Glutamatergic neuron (in vitro differentiated cells): ENCODE results near the gene CDK8. TPM values are rescaled to one million over a fixed set of nuclear protein-coding genes. Genes with fewer than 3 reads are reported as not detected.

Source experiments
- DNase-seq: peaks from one replicate; pipeline ENCODE4 v3.0.0; 2022
- H3K27ac Mint-ChIP-seq: one replicate; pipeline ENCODE4 v1.8.0; 2020; ENCODE audit warnings: mild to moderate bottlenecking, mixed read lengths, inconsistent platforms; ENCODE audit not compliant: unreplicated experiment
- H3K27me3 Mint-ChIP-seq: one replicate; pipeline ENCODE4 v1.8.0; 2020; ENCODE audit warnings: mild to moderate bottlenecking, moderate library complexity, mixed read lengths, inconsistent platforms; ENCODE audit not compliant: unreplicated experiment
- H3K36me3 Mint-ChIP-seq: one replicate; pipeline ENCODE4 v1.8.0; 2020; ENCODE audit warnings: mild to moderate bottlenecking, mixed read lengths, inconsistent platforms; ENCODE audit not compliant: unreplicated experiment
- H3K4me1 Mint-ChIP-seq: one replicate; pipeline ENCODE4 v1.8.0; 2020; ENCODE audit warnings: mild to moderate bottlenecking, low read depth, mixed read lengths, inconsistent platforms; ENCODE audit not compliant: unreplicated experiment
- H3K4me3 Mint-ChIP-seq: one replicate; pipeline ENCODE4 v1.8.0; 2020; ENCODE audit warnings: mild to moderate bottlenecking, mixed read lengths, inconsistent platforms; ENCODE audit not compliant: unreplicated experiment
- H3K9me3 Mint-ChIP-seq: one replicate; pipeline ENCODE4 v1.8.0; 2020; ENCODE audit warnings: mild to moderate bottlenecking, moderate library complexity, mixed read lengths, inconsistent platforms; ENCODE audit not compliant: unreplicated experiment
- total RNA-seq: library from RNA; stranded (reverse); fragmentation: NEBNext Ultra II Directional; extraction: Animal tissue kit (Norgen Biotek cat#: 25700); gene quantifications from one replicate; pipeline ENCODE4 v1.2.1, GENCODE V29; 2021; ENCODE audit not compliant: unreplicated experiment
- TF ChIP-seq, protein P1 (sequence below): fragments of 200-600 bp; sonication (generic); IDR thresholded peaks from one replicate; pipeline ENCODE4 v1.5.0; 2021; ENCODE audit not compliant: partially characterized antibody, unreplicated experiment

The CDK8 gene
- total RNA-seq, 1 donor from 2014 or later: 27.9 TPM

DNA sequence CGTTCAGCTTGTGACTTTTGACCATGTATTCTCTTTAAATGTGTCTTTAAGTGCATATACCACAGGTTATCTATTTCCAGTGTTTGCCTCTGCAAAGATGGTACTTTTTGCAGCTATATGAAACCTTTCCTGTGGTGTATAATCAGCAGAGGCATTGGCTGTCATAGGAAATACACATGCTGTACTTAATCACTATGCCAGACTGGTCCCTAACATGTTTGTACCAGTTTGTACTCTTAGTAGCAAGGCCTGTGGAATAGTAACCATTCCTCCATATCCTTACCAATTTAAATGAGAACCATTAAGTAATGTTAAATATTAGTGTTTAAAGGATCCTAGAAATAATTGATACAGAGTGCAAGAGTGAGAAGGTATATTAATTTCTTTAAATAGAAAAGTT lies 69.8 kb downstream of the CDK8 start:
- Mint-ChIP-seq H3K4me1 (peaks cover 4% of the 10 kb centered on the region), H3K27me3 (peaks cover 4% of the 10 kb centered on the region), H3K9me3 (no peaks in the 10 kb centered on the region), H3K4me3 (no peak overlapping the region), H3K27ac (no peak overlapping the region), H3K36me3 (no peaks in the 10 kb centered on the region)
- no peak for DNase-seq
- TF ChIP-seq, protein P1, sequence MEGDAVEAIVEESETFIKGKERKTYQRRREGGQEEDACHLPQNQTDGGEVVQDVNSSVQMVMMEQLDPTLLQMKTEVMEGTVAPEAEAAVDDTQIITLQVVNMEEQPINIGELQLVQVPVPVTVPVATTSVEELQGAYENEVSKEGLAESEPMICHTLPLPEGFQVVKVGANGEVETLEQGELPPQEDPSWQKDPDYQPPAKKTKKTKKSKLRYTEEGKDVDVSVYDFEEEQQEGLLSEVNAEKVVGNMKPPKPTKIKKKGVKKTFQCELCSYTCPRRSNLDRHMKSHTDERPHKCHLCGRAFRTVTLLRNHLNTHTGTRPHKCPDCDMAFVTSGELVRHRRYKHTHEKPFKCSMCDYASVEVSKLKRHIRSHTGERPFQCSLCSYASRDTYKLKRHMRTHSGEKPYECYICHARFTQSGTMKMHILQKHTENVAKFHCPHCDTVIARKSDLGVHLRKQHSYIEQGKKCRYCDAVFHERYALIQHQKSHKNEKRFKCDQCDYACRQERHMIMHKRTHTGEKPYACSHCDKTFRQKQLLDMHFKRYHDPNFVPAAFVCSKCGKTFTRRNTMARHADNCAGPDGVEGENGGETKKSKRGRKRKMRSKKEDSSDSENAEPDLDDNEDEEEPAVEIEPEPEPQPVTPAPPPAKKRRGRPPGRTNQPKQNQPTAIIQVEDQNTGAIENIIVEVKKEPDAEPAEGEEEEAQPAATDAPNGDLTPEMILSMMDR: no peak

DNA sequence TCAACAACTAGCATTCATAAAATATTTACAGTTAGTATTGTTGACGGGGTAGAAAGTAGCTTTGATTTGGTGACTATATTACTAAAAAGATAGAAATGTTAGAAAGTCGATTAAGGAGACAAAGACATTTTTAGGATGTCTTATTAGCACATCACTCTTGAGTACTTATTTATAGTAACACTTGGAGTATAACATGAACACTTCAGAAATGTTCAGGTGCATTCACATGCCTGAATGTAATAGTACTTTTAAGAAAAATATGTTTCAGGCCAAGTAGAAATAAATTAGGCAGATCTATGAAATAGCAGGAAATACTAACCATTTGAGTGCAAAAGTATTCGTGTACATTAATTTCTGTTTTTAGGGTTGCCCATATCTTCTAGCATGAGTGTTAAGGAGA lies 70.4 kb downstream of the CDK8 start:
- H3K36me3 Mint-ChIP-seq: no peaks in the 10 kb centered on the region
- H3K9me3 Mint-ChIP-seq: no peaks in the 10 kb centered on the region
- TF ChIP-seq, protein P1: no peak
- no peak for DNase-seq
- peaks cover 4% of the 10 kb centered on the region for H3K4me1 Mint-ChIP-seq
- no peak overlapping the region for H3K4me3 Mint-ChIP-seq
- no peak overlapping the region for H3K27ac Mint-ChIP-seq
- peaks cover 4% of the 10 kb centered on the region for H3K27me3 Mint-ChIP-seq

DNA sequence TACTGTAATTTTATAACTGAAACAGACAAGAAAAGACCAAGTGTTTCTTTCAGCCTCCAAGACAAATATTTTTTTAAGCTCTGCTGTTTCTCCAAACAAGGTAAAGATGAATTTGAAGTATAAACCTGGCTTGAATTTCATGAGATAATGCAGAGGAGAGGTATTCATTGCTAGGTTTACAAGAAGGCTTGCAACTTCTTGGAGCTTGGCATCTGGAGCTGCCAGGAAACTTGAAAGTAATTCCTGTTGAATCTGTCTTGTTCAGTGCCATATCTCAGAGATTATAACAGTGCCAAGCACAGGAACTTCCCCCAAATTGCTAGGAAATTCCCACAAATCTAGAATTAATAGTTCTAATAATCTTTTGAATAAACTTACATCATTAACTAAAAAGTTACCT lies 70.9 kb downstream of the CDK8 start:
- TF ChIP-seq, protein P1: no peak
- DNase-seq: no peak
- H3K27me3 Mint-ChIP-seq: peaks cover 4% of the 10 kb centered on the region
- H3K27ac Mint-ChIP-seq: no peak overlapping the region
- H3K4me1 Mint-ChIP-seq: peaks cover 4% of the 10 kb centered on the region
- no peaks in the 10 kb centered on the region for H3K36me3 Mint-ChIP-seq
- H3K4me3 Mint-ChIP-seq: no peak overlapping the region
- no peaks in the 10 kb centered on the region for H3K9me3 Mint-ChIP-seq

DNA sequence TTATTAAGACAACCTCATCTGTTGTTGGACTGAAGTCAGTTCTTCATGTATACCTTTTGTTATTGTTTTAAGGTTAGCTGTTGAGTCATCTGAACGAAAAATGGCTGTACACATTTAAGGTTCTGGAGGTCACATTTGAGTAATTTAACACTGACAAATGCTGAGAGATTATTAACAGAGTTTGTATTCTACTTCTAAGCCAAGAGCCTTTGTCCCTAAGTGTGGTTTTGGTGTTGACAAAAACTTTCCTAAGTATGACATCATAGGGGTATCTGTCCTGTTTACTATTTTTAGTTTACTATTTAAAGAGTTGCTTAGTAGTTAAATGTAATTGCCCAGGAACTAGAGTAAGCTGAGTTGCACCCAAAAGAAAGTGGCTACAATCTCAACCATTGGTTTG lies 71.9 kb downstream of the CDK8 start:
- Mint-ChIP-seq H3K4me1 (peaks cover 5% of the 10 kb centered on the region), H3K27me3 (peaks cover 4% of the 10 kb centered on the region), H3K4me3 (no peak overlapping the region), H3K36me3 (peaks cover 3% of the 10 kb centered on the region), H3K27ac (no peak overlapping the region), H3K9me3 (peaks cover 3% of the 10 kb centered on the region)
- TF ChIP-seq, protein P1: no peak
- no peak for DNase-seq

DNA sequence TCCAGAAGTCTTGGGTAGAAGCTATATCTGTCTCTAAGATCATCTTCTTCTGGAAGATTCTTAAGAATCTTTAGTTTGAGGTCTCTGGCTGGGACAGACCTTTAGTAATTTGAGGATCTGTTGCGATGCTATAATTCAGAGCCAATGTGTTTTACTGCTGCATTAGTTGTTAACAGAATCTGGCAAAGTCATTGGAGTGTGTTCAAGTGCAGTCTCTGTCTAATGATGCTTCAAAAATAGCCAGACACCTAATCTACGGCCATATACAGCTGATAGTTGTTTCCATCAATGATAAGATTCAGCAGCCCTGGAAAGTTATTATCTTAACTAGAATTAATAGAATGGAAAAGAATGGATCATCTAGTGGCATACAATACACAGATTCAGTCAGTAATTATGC lies 72.6 kb downstream of the CDK8 start:
- Mint-ChIP-seq H3K4me3 (no peak overlapping the region), H3K9me3 (peaks cover 4% of the 10 kb centered on the region), H3K27ac (no peak overlapping the region), H3K36me3 (peaks cover 3% of the 10 kb centered on the region), H3K4me1 (peaks cover 8% of the 10 kb centered on the region), H3K27me3 (peaks cover 4% of the 10 kb centered on the region)
- no peak for DNase-seq
- TF ChIP-seq, protein P1: no peak
